HG03103 (cell line): ENCODE measurements around the gene GPC6.
A peak's percentile ranks its signal among the peaks of the same experiment; 100 is the strongest.

Source experiments
- ATAC-seq: cut with Tn5 transposase; IDR thresholded peaks from one replicate; pipeline ENCODE4 v1.9.1; 2021; ENCODE audit warnings: low read depth; ENCODE audit not compliant: unreplicated experiment

The GPC6 gene

DNA sequence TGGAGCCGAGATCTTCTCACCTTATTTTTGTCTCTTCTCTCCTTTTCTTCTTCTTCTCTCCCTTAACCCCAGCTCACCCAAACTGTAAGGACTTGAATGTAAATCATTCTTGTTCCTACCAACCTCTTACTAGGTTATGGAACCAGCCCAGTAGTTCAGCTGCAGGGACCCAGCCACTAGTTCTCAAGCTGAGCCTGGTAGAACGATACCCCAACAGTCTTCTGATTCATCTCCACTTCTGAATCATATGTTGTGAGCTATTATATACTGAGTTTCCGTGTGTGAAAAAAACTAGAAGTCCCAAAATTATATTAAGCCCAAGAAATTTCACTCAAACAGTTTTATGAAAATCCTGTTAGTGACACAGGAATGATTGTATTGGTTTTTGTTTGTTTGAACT lies 1185.1 kb downstream of the GPC6 start:
- no peak for ATAC-seq

DNA sequence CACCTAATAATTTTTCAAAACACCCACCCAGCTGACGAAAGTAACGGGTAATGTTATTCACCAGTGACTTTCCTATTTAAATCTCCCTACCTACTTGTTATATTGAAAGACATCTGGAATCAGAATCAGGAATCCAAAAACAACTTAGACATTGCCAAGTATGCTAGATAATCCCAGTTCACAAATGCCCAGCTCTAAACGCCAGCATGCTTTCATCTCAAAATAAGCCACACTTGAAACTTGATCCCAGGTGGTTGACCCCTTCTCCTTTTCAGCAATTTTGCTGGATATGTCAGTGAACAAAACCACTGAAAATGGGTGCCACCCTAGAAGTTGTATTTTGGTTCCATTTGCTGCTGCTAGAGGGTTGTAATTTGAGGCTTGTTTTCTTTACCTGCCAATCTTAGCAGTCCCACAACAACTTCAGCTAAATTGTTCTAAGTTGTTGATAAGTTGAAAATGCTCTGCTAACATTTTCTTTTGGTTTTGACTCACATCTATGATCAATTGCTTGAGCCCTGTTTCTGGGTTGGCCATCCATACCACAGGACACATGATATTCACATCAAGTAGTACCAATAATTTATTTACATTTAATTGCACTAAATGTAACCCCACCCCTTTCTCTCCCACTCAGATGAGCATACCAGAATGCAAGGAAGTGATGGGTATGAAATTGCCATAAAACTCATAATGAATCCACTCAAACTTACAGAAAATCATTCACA lies 1186.4 kb downstream of the GPC6 start:
- no peak for ATAC-seq

DNA sequence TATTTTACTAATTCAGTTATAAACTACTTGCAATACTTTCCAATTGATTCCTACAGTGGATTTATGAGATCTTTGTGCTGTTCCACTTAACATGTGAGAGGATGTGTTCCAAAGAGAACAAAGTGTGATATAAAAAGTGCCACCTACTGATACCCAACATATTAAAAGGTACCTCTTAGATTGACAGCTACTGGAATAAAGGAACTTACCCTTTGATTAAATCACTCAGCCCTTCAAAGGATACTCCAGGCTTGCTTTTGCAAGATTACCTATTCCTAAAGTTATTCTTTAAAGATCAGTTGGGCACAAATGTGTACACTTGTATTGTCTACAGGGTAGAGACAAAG lies 1187.0 kb downstream of the GPC6 start:
- no peak for ATAC-seq

DNA sequence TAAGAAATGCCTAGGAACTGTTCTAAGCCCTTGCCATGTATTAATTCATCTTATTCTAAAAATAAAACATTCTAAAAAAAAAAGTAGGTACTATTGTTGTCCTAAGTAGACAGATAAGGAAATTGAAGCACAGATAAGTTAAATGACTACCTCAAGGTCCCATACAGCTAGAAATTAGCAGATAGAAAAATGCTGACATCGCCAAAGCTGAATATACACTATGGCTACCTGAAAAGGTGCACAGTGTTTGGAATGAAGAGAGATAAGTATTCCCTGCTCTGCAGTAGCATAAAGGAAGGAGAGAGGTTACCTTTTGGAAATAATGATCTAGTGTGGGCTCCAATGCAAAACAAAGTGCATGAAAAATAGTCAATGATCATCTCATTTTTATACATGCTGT lies 1187.5 kb downstream of the GPC6 start:
- ATAC-seq = no peak

DNA sequence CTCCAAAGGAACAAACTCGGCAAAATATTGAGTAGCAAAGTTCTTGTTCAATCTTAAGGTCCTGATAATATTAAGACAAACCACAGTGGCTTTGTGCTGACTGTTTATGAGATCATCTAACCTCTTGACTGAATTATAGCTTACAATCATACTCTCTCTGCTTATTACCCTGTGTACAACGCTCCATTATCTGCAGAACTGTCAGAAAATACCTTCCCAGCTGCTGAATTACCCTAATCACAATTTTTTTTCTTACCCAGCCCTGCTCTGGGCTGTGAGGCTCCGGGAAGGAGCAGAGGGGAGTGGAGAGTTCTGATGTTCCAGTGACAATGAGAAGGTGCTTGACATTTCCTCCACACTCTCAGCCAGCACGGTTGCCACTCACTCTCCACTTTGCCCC lies 1188.1 kb downstream of the GPC6 start:
- no peak for ATAC-seq

DNA sequence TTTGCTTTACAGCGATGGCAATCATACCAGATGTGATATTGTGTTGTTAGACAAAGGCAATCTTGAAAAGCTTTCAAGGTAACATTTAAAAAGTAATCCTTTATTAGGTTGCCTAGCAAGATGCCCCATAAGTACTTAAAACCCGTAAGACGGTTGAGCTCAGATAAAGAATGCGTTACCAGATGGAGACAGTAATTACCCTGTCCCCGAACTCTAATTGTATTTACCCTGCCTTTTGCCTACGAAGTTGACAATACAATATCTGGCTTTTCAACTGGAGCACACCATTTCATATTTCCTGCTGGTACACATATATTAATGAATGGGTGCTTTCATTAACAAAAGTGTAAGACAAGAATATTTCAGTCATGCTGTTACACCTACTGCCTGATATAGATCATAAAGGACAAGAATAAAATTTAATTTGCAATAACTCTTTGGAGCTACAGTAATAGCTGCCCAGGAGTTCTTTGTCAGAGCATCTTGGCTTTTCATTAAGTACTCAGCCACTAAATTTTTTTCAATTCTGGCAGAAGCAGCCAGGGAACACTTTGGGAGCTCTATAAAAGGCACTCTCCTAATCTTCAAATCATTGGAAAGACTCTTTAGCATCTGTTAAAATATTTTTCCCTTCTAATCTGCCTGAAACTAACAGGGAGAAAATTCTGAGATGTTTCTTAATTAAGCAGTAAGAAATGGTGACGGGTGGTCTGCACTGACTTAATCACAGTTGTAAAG lies 1189.1 kb downstream of the GPC6 start:
- ATAC-seq = no peak

DNA sequence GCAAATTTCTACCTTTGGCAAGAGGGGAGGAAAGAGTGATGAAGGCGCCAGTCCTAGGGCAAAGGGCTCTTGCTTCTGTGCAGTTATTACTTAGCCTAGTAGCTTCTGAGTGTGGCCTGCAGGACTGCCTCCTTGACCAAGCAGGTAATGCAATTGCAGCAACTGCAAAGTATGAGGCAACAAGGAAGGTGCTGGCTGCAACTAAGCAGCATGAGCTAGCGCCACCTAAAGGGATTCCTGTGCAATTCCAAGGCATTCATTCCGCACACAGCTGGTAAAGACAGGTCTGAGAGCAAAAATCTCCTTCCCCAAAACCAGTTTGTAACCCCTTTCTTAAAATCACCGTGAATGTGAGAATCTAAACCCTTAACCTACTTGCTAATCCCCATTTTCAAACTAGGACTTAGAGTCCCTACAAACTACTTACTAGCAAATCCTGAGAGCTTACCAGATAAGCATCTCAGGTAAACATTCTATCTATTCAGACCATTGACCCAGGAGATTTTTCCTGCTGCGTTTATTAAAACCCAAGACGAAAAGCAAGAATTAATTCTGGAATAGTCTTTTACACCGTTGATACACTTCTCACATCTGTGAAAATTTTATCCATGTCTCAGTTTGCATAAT lies 1190.0 kb downstream of the GPC6 start:
- no peak for ATAC-seq

DNA sequence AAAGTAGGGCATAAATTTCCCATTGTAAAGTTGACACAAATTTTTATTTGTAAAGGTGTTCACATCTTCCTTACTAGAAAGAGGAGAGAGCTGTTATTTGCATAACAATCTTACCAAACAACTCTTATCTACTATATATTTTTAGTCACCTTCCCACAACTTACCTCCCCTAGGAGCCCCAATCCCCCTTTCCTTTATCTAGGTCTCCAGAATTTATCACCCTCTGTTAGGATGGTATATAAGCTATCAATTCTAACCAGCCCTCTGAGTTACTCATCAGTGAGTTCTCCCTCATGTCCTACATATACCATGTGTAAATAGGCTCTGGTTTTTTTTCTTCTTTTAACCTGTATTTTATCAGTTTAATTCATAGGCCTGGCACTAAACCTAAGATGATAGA lies 1190.7 kb downstream of the GPC6 start:
- ATAC-seq = no peak

DNA sequence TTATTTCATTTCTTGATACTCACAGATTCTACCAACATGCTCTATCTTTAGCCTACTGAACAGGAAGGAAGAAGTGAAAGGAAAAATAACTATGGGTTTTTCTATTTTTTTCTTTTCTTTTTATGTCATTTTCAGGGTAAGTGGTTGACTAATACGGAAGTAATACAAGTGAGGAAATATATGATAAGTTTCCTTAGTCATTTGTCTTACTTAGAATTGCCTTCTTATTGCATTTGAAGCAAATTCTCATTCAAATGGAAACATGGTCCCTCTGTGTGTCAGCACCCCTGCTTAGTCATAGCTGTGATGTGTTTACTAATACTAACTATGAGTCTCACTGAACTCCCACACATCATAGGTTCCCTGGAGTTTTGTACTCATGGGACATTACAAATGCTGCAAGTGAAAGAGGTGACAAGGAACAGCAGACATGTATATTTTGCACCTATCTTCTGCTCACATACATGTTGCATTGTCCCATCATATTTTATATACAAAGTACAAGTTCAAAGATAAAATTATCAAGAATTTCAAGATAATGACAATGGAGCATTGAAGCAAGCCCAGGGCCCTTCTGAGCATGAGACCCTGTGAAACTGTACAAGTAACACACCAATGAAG lies 1192.8 kb downstream of the GPC6 start:
- ATAC-seq = peak; percentile 61

DNA sequence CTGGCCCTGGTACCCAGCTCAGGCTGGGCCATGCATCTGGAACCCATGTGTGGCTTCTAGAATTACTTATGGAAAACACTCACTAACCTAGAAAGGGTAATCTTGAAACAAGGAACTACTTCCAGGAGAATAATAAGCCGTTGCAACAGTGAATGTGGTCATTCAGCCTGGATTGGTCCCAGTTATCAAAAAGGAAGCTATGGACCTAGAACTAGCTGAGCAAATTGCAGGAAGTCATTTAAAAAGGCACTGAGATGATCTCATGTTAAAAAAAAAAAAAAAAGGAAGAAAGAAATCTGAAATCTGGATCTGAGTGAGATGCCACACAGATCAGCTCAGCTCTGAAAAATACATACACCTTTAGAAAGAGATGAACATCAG lies 1193.3 kb downstream of the GPC6 start:
- ATAC-seq = peak; percentile 16

DNA sequence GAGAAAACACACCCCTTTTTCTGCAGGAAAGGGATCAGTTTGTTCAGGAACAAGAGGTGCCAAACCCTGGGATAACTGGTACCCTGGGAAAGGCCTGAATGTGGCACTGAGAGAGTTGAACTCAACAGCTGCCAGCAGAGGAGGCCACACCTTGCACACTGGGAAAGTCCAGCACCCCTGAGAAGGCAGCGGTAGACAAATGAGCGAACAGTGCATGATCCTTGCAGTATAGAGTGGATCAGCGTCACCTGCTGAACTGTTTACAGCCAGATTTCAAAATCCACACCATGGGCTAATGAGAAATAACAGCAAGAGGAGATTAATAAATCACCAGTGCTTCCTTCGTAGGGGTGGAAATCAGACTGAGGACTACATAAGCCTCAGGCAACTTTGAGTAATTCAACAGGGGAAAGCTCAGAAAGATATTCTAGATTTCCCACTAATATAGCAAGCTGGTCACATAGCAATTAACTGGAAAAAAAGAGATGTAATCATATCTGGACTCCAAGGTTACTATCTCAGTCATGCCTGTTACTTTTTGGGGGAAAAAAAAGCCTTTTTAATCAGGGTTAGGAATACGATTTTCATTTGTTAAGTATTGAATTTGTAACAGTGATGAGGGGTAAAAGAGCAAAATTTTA lies 1200.8 kb downstream of the GPC6 start:
- no peak for ATAC-seq

DNA sequence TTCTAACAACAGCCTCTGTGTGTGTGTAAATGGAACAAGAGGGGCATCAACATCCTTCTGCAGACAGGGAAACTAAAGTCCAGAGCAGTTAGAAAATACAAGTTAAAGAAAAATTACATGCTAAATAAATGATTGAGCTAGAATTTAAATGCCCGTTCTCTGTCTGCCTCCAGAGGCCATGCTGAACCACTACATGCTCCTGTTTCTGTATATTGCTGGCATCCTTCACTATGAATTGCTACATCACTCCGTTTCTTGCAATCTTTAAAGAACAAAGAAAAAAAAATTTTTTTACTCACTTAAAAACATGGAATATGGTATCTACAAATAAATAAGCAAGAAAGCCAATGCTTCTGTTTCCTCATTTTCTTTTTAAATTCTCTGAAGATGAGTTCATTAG lies 1205.0 kb downstream of the GPC6 start:
- no peak for ATAC-seq

DNA sequence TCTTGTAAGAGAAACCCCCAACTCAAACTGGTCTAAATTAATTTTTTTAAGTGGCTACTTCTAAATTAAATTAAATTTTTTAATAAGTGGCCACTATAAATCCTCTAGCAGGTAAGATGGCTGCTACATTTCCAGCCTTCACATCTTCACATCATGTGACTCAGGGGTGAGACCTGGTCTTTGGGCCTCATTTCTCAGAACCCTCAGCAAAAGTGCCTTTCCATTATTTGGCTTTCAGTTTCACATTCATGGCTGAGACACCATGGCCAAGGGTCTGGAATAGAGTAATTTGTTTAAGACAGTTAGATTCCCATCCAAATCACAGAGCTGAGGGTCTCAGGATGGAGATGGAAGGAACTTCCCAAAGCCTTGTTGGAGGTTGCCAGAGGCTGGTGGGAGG lies 1205.4 kb downstream of the GPC6 start:
- no peak for ATAC-seq

DNA sequence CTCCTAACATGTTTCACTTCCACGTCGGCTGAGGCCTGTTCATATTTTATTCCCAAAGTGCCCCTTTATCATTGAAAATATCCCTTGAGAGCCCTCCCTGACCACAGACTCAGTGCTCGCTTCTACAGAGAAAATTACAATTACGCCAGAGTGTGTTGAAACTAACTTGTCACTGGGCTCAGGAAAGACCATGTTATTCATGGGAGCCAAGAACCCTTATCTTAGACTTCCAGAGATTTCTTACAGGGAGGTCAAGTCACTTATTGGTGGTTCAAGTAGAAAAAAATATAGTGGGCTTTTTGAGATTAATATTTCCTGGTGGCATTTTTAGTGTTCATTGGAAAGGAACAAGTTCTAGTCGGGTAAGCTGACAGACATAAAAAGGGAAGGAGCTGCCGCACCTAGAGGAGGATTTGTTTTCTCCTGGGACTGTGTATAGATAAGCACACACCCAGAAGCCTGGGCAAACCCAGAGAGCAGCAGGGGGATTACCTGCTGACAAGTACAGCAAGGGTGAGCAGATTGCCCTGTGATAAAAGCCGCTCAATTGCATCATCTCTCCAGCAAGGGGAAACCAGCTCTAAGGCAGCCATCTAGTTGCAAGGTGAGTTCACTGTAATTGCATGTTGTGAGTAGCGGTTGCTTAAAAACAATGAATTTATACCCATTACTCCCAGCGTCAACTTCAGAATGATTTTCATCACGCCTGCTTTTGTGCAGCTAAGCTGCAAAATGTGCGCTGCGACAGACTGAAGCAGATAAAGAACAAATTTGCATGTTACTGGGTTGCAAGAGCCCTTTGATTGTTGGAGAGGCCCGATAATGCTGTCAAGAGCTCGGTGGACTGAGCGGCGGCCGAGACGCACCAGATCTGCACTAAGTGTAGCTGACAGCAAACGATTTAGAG lies 1206.7 kb downstream of the GPC6 start:
- peak; percentile 47 for ATAC-seq

DNA sequence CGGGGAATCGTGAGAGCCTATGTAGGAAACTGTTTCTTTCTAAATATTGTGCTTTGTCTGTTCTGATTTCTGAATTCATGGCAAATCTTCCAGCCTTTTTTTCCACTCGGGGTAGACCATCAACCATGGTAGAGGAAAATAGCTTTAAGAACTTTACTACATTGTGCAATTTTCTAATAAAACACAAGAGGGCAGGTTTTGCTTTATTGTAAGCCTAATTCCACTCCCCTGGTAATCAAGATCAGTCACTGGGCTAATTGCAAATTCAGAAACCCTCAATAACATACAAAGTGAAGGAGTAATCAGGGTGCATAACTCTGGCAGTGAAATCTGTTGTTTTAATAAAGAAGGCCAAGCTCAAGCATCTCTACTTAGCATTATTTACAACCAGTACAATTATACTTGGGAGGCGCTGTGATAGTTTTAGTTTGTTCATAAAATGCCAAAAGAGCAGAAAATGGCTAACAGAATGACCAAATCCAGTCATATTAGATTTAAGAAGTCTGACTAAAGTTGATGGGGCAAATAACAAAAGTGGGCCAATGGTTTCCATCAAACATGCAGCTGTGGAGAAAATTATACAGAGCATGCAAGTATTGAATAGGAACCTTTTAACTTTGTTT lies 1209.1 kb downstream of the GPC6 start:
- ATAC-seq = peak; percentile 55

DNA sequence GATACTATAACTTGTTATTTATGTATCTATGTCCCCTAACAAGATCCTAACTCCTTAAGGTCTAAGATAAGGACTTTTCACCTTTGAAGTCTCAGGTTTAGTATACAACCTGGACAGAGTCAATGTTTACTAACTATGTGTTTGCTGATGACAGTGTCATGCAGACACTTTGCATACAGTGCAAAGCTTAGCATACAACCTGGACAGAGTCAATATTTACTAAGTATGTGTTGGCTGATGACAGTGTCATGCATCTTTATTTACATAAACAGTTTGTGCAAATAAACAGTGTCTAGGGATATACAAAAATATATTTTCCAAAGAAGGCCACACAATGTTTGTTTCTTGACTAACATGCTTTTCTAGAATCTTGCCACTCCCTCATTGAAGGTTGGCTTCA lies 1218.2 kb downstream of the GPC6 start:
- ATAC-seq = no peak

DNA sequence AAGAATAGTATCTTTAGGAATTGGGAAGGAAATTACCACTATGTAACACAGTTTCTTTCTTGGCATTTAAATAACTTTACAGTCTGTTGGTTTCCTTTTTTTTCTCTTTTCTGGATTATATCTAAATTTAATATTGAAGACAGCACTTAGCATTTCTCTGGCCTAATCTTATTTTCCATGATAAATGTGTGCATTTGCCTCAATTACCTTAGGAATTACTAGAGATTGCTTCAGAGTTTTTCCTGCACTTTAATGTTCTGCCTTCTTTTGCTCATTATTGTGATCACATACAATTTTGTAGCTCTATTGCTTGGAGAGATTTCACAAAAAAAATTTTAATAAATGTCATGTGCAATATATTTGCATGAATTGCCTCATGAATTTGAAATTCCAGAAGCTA lies 1227.7 kb downstream of the GPC6 start:
- ATAC-seq = no peak

DNA sequence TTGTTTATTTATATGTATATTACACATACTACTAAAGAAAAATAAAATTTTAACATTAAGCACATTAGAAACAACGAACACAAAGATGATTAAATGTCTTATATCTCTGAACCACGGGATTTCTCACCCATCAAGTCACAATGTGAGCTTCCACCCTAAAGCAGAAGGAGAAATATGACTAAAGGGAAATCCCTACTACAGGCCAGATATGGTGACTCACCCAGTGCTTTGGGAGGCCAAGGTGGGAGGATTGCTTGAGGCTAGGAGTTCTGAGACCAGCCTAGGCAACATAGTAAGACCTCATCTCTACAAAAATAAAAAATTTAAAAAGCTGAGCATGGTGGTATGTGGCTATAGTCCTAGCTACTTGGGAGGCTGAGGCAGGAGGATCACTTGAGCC lies 1228.3 kb downstream of the GPC6 start:
- ATAC-seq = no peak

DNA sequence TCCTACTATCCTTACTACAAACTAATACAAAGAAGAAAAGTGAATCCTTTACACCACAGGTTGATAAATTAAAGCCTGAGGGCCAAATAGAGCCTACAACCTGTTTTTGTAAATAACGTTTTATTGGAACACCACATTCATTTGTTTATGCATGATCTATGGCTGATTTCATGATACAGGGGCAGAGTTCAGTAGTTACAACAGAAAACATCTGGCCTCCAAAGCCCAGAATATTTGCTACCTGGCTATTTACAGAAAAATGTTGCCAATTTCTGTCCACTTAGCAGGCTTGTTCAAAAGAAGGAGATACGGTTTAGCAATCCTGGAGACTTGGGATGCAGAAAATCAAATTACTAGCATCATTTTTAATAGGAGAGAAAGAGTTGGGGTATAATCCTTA lies 1228.8 kb downstream of the GPC6 start:
- no peak for ATAC-seq
